Keratinocyte (primary cell): ENCODE measurements around the gene WDR83. TPM values are rescaled to one million over a fixed set of nuclear protein-coding genes. Genes with fewer than 3 reads are reported as not detected.
"Not testable (repeated sequence)": the region's sequence is repeated elsewhere in the genome, so short reads cannot be mapped to it uniquely, and the experiment has no call there.

Experiments
- DNase-seq: peaks from one replicate; pipeline ENCODE4 v3.0.0-alpha.2; 2011; ENCODE audit warnings: low read depth, missing footprints, low spot score
- FAIRE-seq: peaks from 2 replicates; lab custom pipeline; 2011; peaks lifted over from hg19 to GRCh38; lab: Jason Lieb, UNC
- H2AFZ ChIP-seq: 2 replicates; pipeline ENCODE4 v1.6.0; 2012; ENCODE audit warnings: low read length, control low read depth, inconsistent platforms; ENCODE audit not compliant: control insufficient read depth
- H3K27ac ChIP-seq: 2 replicates; pipeline ENCODE4 v1.5.1; 2011; ENCODE audit warnings: low read length; ENCODE audit not compliant: control insufficient read depth, insufficient read depth
- H3K27me3 ChIP-seq: 3 replicates; pipeline ENCODE4 v1.6.0; 2011; ENCODE audit warnings: low read length; ENCODE audit not compliant: control insufficient read depth, insufficient read depth; ENCODE audit errors: extremely low read depth
- H3K36me3 ChIP-seq, 2 experiments: 2 replicates in 1 of 2; 3 replicates in 1 of 2; pipeline ENCODE4 v1.5.1; 2011; ENCODE audit warnings: low read length in 2 of 2, mild to moderate bottlenecking in 1 of 2; ENCODE audit not compliant: control insufficient read depth in 2 of 2, insufficient read depth in 2 of 2; ENCODE audit errors: extremely low read depth in 1 of 2
- H3K4me1 ChIP-seq: 3 replicates; pipeline ENCODE4 v1.5.1; 2011; ENCODE audit warnings: low read length; ENCODE audit not compliant: control insufficient read depth, insufficient read depth; ENCODE audit errors: extremely low read depth
- H3K4me2 ChIP-seq: 3 replicates; pipeline ENCODE4 v1.6.0; 2011; ENCODE audit warnings: low read depth, low read length; ENCODE audit not compliant: control insufficient read depth, insufficient read depth; ENCODE audit errors: extremely low read depth
- H3K4me3 ChIP-seq, 3 experiments: fragments of 200-600 bp in 1 of 3; sonication (generic) in 1 of 3; 2 replicates in 2 of 3; 3 replicates in 1 of 3; pipeline ENCODE4 v1.5.1; 2011 to 2016; ENCODE audit warnings: low read length in 3 of 3, mild to moderate bottlenecking in 3 of 3, control low read depth in 2 of 3, inconsistent platforms in 1 of 3, low read depth in 1 of 3, mixed read lengths in 1 of 3, mixed run types in 1 of 3, moderate library complexity in 1 of 3; ENCODE audit not compliant: control insufficient read depth in 2 of 3, insufficient read depth in 2 of 3; ENCODE audit errors: extremely low read depth in 1 of 3
- H3K79me2 ChIP-seq: 2 replicates; pipeline ENCODE4 v1.6.0; 2012; ENCODE audit warnings: low read length; ENCODE audit not compliant: control insufficient read depth, insufficient read depth
- H3K9ac ChIP-seq: 3 replicates; pipeline ENCODE4 v1.6.0; 2011; ENCODE audit warnings: low read length; ENCODE audit not compliant: control insufficient read depth, insufficient read depth; ENCODE audit errors: extremely low read depth
- H3K9me1 ChIP-seq: 3 replicates; pipeline ENCODE4 v1.6.0; 2011; ENCODE audit warnings: low read length; ENCODE audit not compliant: control insufficient read depth, insufficient read depth; ENCODE audit errors: extremely low read depth
- H3K9me3 ChIP-seq: 2 replicates; pipeline ENCODE4 v1.5.1; 2012; ENCODE audit warnings: low read depth, low read length; ENCODE audit not compliant: control insufficient read depth
- H4K20me1 ChIP-seq: 3 replicates; pipeline ENCODE4 v1.6.0; 2011; ENCODE audit warnings: low read length; ENCODE audit not compliant: control insufficient read depth, insufficient read depth; ENCODE audit errors: extremely low read depth
- EZH2 ChIP-seq: IDR thresholded peaks from one replicate; pipeline ENCODE4 v1.6.1; 2012; ENCODE audit warnings: inconsistent platforms, mild to moderate bottlenecking, low read length, moderate library complexity
- dilution Hi-C: fragments of 300-500 bp; cut with MboI; formaldehyde crosslinking; loops from one replicate; pipeline ENCODE4 v1.7.0; 2020; ENCODE audit warnings: low sequenced_read_pairs; ENCODE audit not compliant: extremely low pct_ligation_motif_present
- polyA plus RNA-seq, 5 experiments: library from polyadenylated mRNA; depleted of rRNA in 3 of 5; stranded (reverse) in 3 of 5; stranded (forward) in 1 of 5; unstranded in 1 of 5; fragments of >200 nt; gene quantifications; 1 replicate in 1 of 5; 2 replicates in 3 of 5; 3 replicates in 1 of 5; pipeline versions ENCODE4 v1.2.1 to v1.2.3, GENCODE V29; 2011 to 2012; ENCODE audit warnings: missing spikeins in 2 of 5, low read depth in 1 of 5, low replicate concordance in 1 of 5
- TF ChIP-seq, protein P1 (sequence below), 3 experiments: IDR thresholded peaks in 1 of 3; conservative IDR thresholded peaks in 1 of 3; optimal IDR thresholded peaks in 1 of 3; 2 replicates in 2 of 3; 3 replicates in 1 of 3; pipeline versions ENCODE3 to v1.5.1; 2011; ENCODE audit warnings: low read length in 3 of 3, mild to moderate bottlenecking in 3 of 3, moderate library complexity in 2 of 3, control low read depth in 1 of 3, inconsistent platforms in 1 of 3; ENCODE audit not compliant: insufficient read depth in 2 of 3; ENCODE audit errors: extremely low read depth in 1 of 3

The WDR83 gene
- polyA plus RNA-seq, 1 donor (not counting 4 experiments of a cell fraction or from before 2014, with no cell fraction given) = 3.8 TPM

DNA sequence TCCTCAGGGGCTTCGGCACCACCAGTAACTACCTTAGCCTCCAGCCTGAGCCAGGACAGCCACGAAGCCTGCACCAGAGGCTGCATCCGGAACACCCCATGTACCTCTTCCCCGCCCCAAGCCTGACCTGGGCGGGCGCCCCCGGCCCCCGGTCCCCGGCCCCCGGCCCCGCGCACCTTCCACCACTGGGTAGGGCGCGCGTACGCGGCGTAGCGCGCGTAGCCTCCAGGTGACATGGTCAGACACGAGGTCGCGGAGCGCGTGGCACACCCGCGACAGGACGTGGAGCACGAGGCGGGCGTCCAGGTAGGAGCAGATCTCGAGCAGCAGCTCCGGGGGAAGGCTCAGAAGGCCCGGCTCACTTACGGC, 29.4 kb downstream of the WDR83 start:
- dilution Hi-C loops = no loop called here
- Histone ChIP-seq H3K79me2 (peaks cover 4% of the 10 kb centered on the region), H3K9me3 (no peaks in the 10 kb centered on the region), H3K36me3 (peaks cover 11 to 22% of the 10 kb centered on the region in 2 experiments), H4K20me1 (no peaks in the 10 kb centered on the region), H3K9ac (peak overlapping the region; percentile 82), H3K4me1 (peaks cover 6% of the 10 kb centered on the region), H2AFZ (peak overlapping the region; percentile 88), H3K4me2 (peak overlapping the region; percentile 93), H3K27ac (peak overlapping the region; percentile 34), H3K27me3 (no peaks in the 10 kb centered on the region), H3K9me1 (peaks cover 4% of the 10 kb centered on the region), H3K4me3 (peak overlapping the region; percentile 59 to 88 (median 79))
- DNase-seq = no peak
- no peak for TF ChIP-seq EZH2
- TF ChIP-seq, protein P1, sequence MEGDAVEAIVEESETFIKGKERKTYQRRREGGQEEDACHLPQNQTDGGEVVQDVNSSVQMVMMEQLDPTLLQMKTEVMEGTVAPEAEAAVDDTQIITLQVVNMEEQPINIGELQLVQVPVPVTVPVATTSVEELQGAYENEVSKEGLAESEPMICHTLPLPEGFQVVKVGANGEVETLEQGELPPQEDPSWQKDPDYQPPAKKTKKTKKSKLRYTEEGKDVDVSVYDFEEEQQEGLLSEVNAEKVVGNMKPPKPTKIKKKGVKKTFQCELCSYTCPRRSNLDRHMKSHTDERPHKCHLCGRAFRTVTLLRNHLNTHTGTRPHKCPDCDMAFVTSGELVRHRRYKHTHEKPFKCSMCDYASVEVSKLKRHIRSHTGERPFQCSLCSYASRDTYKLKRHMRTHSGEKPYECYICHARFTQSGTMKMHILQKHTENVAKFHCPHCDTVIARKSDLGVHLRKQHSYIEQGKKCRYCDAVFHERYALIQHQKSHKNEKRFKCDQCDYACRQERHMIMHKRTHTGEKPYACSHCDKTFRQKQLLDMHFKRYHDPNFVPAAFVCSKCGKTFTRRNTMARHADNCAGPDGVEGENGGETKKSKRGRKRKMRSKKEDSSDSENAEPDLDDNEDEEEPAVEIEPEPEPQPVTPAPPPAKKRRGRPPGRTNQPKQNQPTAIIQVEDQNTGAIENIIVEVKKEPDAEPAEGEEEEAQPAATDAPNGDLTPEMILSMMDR (optimal IDR thresholded peaks at IDR 0.05 in 1 of 3, IDR thresholded peaks at IDR 0.05 in 1 of 3, conservative IDR thresholded peaks at IDR 0.05 in 1 of 3; ENCODE audit: extremely low read depth in 1 of 3, insufficient read depth in 2 of 3, low read length in 3 of 3) = no peak
- FAIRE-seq = no peak

DNA sequence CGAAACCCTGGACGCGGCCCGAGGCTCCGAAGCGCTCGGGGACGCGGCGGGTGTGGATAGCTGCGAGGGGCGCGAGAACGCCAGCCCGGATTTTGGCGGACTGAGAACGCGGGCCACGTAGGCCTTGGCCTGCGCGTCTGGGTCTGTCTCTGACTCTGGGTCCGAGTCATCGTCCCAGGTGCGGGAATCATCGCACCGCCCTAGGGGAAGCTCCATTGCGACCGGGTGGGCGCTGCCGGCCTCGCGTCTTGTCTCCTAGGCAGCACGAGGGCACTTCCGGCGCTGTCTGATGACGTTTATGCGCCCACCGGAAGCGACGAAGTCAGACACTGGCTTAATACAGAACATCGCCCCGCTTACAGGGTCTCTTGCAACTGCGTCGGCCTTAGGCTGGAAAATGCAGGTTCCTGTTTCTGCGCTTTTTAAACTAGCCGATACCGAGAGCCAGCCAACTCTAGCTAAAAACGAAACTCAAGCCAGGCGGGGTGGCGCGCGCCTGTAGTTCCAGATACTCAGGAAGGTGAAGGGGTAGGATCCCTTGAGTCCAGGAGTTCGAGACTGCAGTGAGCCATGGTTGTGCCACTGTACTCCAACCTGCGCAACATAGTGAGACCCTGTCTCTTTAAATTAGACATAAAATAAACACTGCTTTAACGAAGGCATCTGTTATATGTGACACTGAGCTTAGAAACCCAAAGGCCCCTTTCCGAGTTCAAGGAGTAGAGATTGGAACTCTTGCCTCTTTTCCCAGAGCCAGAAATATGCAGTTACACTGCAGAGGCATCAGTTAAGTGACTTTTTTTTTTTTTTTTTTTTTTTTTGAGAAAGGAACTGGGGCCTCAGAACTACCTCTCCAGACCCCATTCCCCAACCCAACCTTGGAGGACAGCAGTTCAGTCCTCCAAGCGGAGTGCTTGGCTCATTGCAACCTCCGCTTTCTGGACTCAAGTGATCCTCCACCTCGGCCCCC, 30.0 kb downstream of the WDR83 start, which contains the start of gene FBXW9:
FBXW9 (minus strand) TSS at position 266 of the 970 bp plus-strand sequence; CDS start at position 216, 50 bp downstream.
- Histone ChIP-seq H3K4me1 (peaks cover 6% of the 10 kb centered on the region), H3K4me2 (peak within 1 kb of the TSS; percentile 93), H3K27ac (peak within 1 kb of the TSS; percentile 34), H3K36me3 (peaks cover 12 to 23% of the 10 kb centered on the region in 2 experiments), H3K9me3 (no peaks in the 10 kb centered on the region), H3K79me2 (peaks cover 4% of the 10 kb centered on the region), H3K9ac (peak within 1 kb of the TSS; percentile 82), H2AFZ (peak within 1 kb of the TSS; percentile 88), H3K4me3 (peak within 1 kb of the TSS; percentile 59 to 88 (median 79)), H3K27me3 (no peaks in the 10 kb centered on the region), H4K20me1 (no peaks in the 10 kb centered on the region), H3K9me1 (peaks cover 4% of the 10 kb centered on the region)
- dilution Hi-C loops = no loop called here
- DNase-seq (no peak), FAIRE-seq (peak; percentile 39)
- TF ChIP-seq EZH2 = no peak
- TF ChIP-seq, protein P1 (optimal IDR thresholded peaks at IDR 0.05 in 1 of 3, IDR thresholded peaks at IDR 0.05 in 1 of 3, conservative IDR thresholded peaks at IDR 0.05 in 1 of 3; ENCODE audit: extremely low read depth in 1 of 3, insufficient read depth in 2 of 3, low read length in 3 of 3) = no peak

DNA sequence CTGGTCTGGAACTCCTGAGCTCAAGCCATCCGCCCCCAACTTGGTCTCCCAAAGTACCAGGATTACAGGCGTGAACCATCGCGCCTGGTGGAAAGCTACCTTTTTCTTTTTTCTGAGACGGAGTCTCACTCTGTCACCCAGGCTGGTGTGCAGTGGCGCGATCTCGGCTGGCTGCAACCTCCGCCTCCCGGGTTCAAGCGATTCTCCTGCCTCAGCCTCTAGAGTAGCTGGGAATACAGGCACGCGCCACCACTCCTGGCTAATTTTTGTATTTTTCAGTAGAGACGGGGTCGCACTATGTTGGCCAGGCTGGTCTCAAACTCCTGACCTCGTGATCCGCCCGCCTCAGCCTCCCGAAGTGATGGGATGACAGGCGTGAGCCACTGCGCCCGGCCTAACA, 30.8 kb downstream of the WDR83 start:
- DNase-seq, H3K4me2 ChIP-seq, H3K9me1 ChIP-seq, H3K27me3 ChIP-seq, H3K9ac ChIP-seq, H4K20me1 ChIP-seq, H2AFZ ChIP-seq, H3K27ac ChIP-seq, dilution Hi-C loops, H3K4me1 ChIP-seq, H3K4me3 ChIP-seq, H3K9me3 ChIP-seq, FAIRE-seq, H3K79me2 ChIP-seq: not testable (repeated sequence)
- peaks cover 17 to 27% of the 10 kb centered on the region in 2 experiments for H3K36me3 ChIP-seq
